Calu3 (cell line): Measurements from ENCODE around the gene EPHA3. TPM values are rescaled to one million over a fixed set of nuclear protein-coding genes. Genes with fewer than 3 reads are reported as not detected.

ENCODE experiments used
- BruUV-seq: library from RNA; stranded (reverse); fragments of 400-500 nt; replicated peaks from 2 replicates; lab custom pipeline; 2021; lab: Mats Ljungman, UMichigan
- CTCF ChIA-PET: fragments of 300-600 bp; sonication (Branson Sonifier 250); formaldehyde crosslinking; loops from one replicate; lab custom pipeline; 2022; ENCODE audit warnings: antibody characterized with exemption; lab: Charles Lee
- DNase-seq: peaks from one replicate; pipeline ENCODE4 v3.0.0; 2022
- H3K27ac Mint-ChIP-seq: one replicate; pipeline ENCODE4 v1.8.0; 2022; ENCODE audit warnings: mixed read lengths; ENCODE audit not compliant: unreplicated experiment
- H3K27me3 Mint-ChIP-seq: one replicate; pipeline ENCODE4 v1.8.0; 2022; ENCODE audit warnings: mixed read lengths; ENCODE audit not compliant: unreplicated experiment
- H3K36me3 Mint-ChIP-seq: one replicate; pipeline ENCODE4 v1.8.0; 2022; ENCODE audit warnings: mild to moderate bottlenecking, moderate library complexity, mixed read lengths; ENCODE audit not compliant: insufficient read depth, unreplicated experiment
- H3K4me1 Mint-ChIP-seq: one replicate; pipeline ENCODE4 v1.8.0; 2022; ENCODE audit warnings: mild to moderate bottlenecking, low read depth, mixed read lengths; ENCODE audit not compliant: unreplicated experiment
- H3K4me3 Mint-ChIP-seq: one replicate; pipeline ENCODE4 v1.8.0; 2022; ENCODE audit warnings: mild to moderate bottlenecking, low read depth, moderate library complexity, mixed read lengths; ENCODE audit not compliant: unreplicated experiment
- H3K9me3 Mint-ChIP-seq: one replicate; pipeline ENCODE4 v1.8.0; 2022; ENCODE audit warnings: low read depth, mixed read lengths; ENCODE audit not compliant: unreplicated experiment
- CTCF ChIP-seq: fragments of 200-600 bp; IDR thresholded peaks from one replicate; pipeline ENCODE4 v1.8.0; 2022; ENCODE audit warnings: antibody characterized with exemption; ENCODE audit not compliant: unreplicated experiment
- intact Hi-C: fragments of 100-400 bp; cut with micrococcal nuclease; formaldehyde crosslinking; loops from one replicate; pipeline ENCODE4 v1.10.0; 2022; ENCODE audit not compliant: unreplicated experiment
- total RNA-seq: library from RNA; stranded (reverse); gene quantifications from 2 replicates; pipeline ENCODE4 v1.2.3, GENCODE V29; 2022

EPHA3 gene
- total RNA-seq, 1 experiment from 2014 or later = 31.6 TPM

- no peaks in the 10 kb centered on the region for H3K36me3 Mint-ChIP-seq
- H3K27ac Mint-ChIP-seq = no peak overlapping the region
- intact Hi-C loops = no loop called here
These were observed 364.7 kb downstream of the EPHA3 start for GRCh38 chr3:89472101-89472500.

GRCh38 chr3:89474333-89475130, 367.1 kb downstream of the EPHA3 start:
- intact Hi-C loops = no loop called here
- TF ChIP-seq CTCF = no peak
- CTCF ChIA-PET = no interaction called here
- no peaks in the 10 kb centered on the region for H3K9me3 Mint-ChIP-seq
- DNase-seq = no peak
- no peaks in the 10 kb centered on the region for H3K4me1 Mint-ChIP-seq
- no TSS peak for BruUV-seq
- no peaks in the 10 kb centered on the region for H3K36me3 Mint-ChIP-seq
- no peaks in the 10 kb centered on the region for H3K27me3 Mint-ChIP-seq
- H3K27ac Mint-ChIP-seq = no peak overlapping the region
- H3K4me3 Mint-ChIP-seq = no peak overlapping the region

More at GRCh38 chr3:89472101-89472500, 364.7 kb downstream of the EPHA3 start:
- H3K4me1 Mint-ChIP-seq = no peaks in the 10 kb centered on the region
- no peak overlapping the region for H3K4me3 Mint-ChIP-seq
- CTCF ChIA-PET = no interaction called here
- no TSS peak for BruUV-seq
- no peaks in the 10 kb centered on the region for H3K27me3 Mint-ChIP-seq
- no peak for TF ChIP-seq CTCF
- DNase-seq = no peak
- H3K9me3 Mint-ChIP-seq = no peaks in the 10 kb centered on the region

- Mint-ChIP-seq H3K27me3 (no peaks in the 10 kb centered on the region), H3K4me1 (no peaks in the 10 kb centered on the region), H3K4me3 (no peak overlapping the region), H3K9me3 (no peaks in the 10 kb centered on the region), H3K36me3 (no peaks in the 10 kb centered on the region), H3K27ac (no peak overlapping the region)
- intact Hi-C loops = no loop called here
- BruUV-seq = no TSS peak
- TF ChIP-seq CTCF = no peak
- CTCF ChIA-PET = interaction anchor here (1.2 kb wide), 1 partner anchor 24 kb away, joined by 3 read pairs; no protein-coding TSS in a partner anchor
- no peak for DNase-seq
These were observed 381.6 kb downstream of the EPHA3 start for GRCh38 chr3:89488800-89489580.

GRCh38 chr3:89490129-89490528, 382.7 kb downstream of the EPHA3 start:
- H3K4me1 Mint-ChIP-seq = no peaks in the 10 kb centered on the region
- H3K36me3 Mint-ChIP-seq = no peaks in the 10 kb centered on the region
- H3K27ac Mint-ChIP-seq = no peak overlapping the region
- H3K4me3 Mint-ChIP-seq = no peak overlapping the region
- intact Hi-C loops = no loop called here
- CTCF ChIA-PET = no interaction called here
- no peak for DNase-seq
- TF ChIP-seq CTCF = no peak
- BruUV-seq = no TSS peak
- H3K9me3 Mint-ChIP-seq = no peaks in the 10 kb centered on the region
- no peaks in the 10 kb centered on the region for H3K27me3 Mint-ChIP-seq
